Stomach smooth muscle (tissue), 2 donors: Measurements from ENCODE around the gene C10orf90.

Experiments used
- H3K27ac ChIP-seq: one replicate; pipeline ENCODE4 v1.7.0; 2013; ENCODE audit warnings: mild to moderate bottlenecking, low read length, inconsistent platforms
- H3K27me3 ChIP-seq, 2 donors: one replicate each; pipeline ENCODE4 v1.7.0; 2013; ENCODE audit warnings: low read length in 2 of 2; ENCODE audit not compliant: insufficient read depth in 2 of 2, control insufficient read depth in 1 of 2
- H3K36me3 ChIP-seq, 2 donors: one replicate each; pipeline ENCODE4 v1.7.0; 2013; ENCODE audit warnings: low read length in 2 of 2; ENCODE audit not compliant: control insufficient read depth in 2 of 2, insufficient read depth in 2 of 2
- H3K4me1 ChIP-seq: one replicate; pipeline ENCODE4 v1.7.0; 2013; ENCODE audit warnings: low read length; ENCODE audit not compliant: control insufficient read depth, insufficient read depth
- H3K4me3 ChIP-seq, 2 donors: one replicate each; pipeline ENCODE4 v1.7.0; 2013; ENCODE audit warnings: low read length in 2 of 2
- H3K9ac ChIP-seq, 2 donors: one replicate each; pipeline ENCODE4 v1.7.0; 2013; ENCODE audit warnings: low read length in 2 of 2, mild to moderate bottlenecking in 1 of 2
- H3K9me3 ChIP-seq, 2 donors: one replicate each; pipeline ENCODE4 v1.7.0; 2013; ENCODE audit warnings: low read length in 2 of 2; ENCODE audit not compliant: control insufficient read depth in 2 of 2
- donor health status: healthy.
- donor health status: Pancreatic carcinoma.

The C10orf90 gene

GRCh38 chr10:126670056-126670894 is at the start of gene C10orf90:
C10orf90 (minus strand) TSS chr10:126670693; CDS start chr10:126670480, 213 bp downstream.
- Histone ChIP-seq H3K36me3 (no peaks in the 10 kb centered on the region), H3K4me1 (no peaks in the 10 kb centered on the region), H3K9ac (no peak within 1 kb of the TSS), H3K27me3 (peaks cover 0 to 3% of the 10 kb centered on the region in 2 donors), H3K4me3 (no peak within 1 kb of the TSS), H3K9me3 (peaks cover 0 to 7% of the 10 kb centered on the region in 2 donors), H3K27ac (no peak within 1 kb of the TSS)

- H3K27me3 ChIP-seq, result peaks cover 0 to 5% of the 10 kb centered on the region in 2 donors
- no peak overlapping the region for H3K27ac ChIP-seq
- H3K4me3 ChIP-seq, result no peak overlapping the region
- H3K9ac ChIP-seq, result no peak overlapping the region
- H3K36me3 ChIP-seq, result no peaks in the 10 kb centered on the region
- no peaks in the 10 kb centered on the region for H3K4me1 ChIP-seq
- no peaks in the 10 kb centered on the region for H3K9me3 ChIP-seq
Observed at GRCh38 chr10:126716366-126716765, 45.9 kb upstream of the C10orf90 start.

GRCh38 chr10:126713594-126713993 is 43.1 kb upstream of the C10orf90 start:
- Histone ChIP-seq H3K9me3 (peaks cover 2 to 5% of the 10 kb centered on the region in 2 donors), H3K4me3 (no peak overlapping the region), H3K27ac (no peak overlapping the region), H3K9ac (no peak overlapping the region), H3K36me3 (no peaks in the 10 kb centered on the region), H3K27me3 (peaks cover 0 to 8% of the 10 kb centered on the region in 2 donors), H3K4me1 (no peaks in the 10 kb centered on the region)

- Histone ChIP-seq H3K27ac (no peak overlapping the region), H3K4me1 (no peaks in the 10 kb centered on the region), H3K4me3 (no peak overlapping the region), H3K27me3 (peaks cover 0 to 8% of the 10 kb centered on the region in 2 donors), H3K9ac (no peak overlapping the region), H3K9me3 (peaks cover 2 to 5% of the 10 kb centered on the region in 2 donors), H3K36me3 (no peaks in the 10 kb centered on the region)
Observed at GRCh38 chr10:126712681-126713080, 42.2 kb upstream of the C10orf90 start.

GRCh38 chr10:126705951-126706565 is 35.6 kb upstream of the C10orf90 start:
- no peaks in the 10 kb centered on the region for H3K36me3 ChIP-seq
- H3K9me3 ChIP-seq, result peaks cover 2 to 3% of the 10 kb centered on the region in 2 donors
- H3K27ac ChIP-seq, result no peak overlapping the region
- H3K27me3 ChIP-seq, result peaks cover 0 to 3% of the 10 kb centered on the region in 2 donors
- no peaks in the 10 kb centered on the region for H3K4me1 ChIP-seq
- H3K4me3 ChIP-seq, result no peak overlapping the region
- H3K9ac ChIP-seq, result no peak overlapping the region

GRCh38 chr10:126705131-126705530 is 34.6 kb upstream of the C10orf90 start:
- Histone ChIP-seq H3K27ac (no peak overlapping the region), H3K27me3 (peaks cover 0 to 3% of the 10 kb centered on the region in 2 donors), H3K9me3 (peaks cover 0 to 2% of the 10 kb centered on the region in 2 donors), H3K36me3 (no peaks in the 10 kb centered on the region), H3K4me3 (no peak overlapping the region), H3K4me1 (no peaks in the 10 kb centered on the region), H3K9ac (no peak overlapping the region)

GRCh38 chr10:126704649-126705048 is 34.2 kb upstream of the C10orf90 start:
- no peak overlapping the region for H3K27ac ChIP-seq
- H3K27me3 ChIP-seq, result peaks cover 0 to 3% of the 10 kb centered on the region in 2 donors
- H3K9ac ChIP-seq, result no peak overlapping the region
- H3K9me3 ChIP-seq, result peaks cover 0 to 2% of the 10 kb centered on the region in 2 donors
- H3K36me3 ChIP-seq, result no peaks in the 10 kb centered on the region
- no peaks in the 10 kb centered on the region for H3K4me1 ChIP-seq
- no peak overlapping the region for H3K4me3 ChIP-seq

GRCh38 chr10:126702181-126702580 is 31.7 kb upstream of the C10orf90 start:
- Histone ChIP-seq H3K27me3 (no peaks in the 10 kb centered on the region), H3K4me1 (no peaks in the 10 kb centered on the region), H3K36me3 (no peaks in the 10 kb centered on the region), H3K9ac (no peak overlapping the region), H3K9me3 (no peaks in the 10 kb centered on the region), H3K27ac (no peak overlapping the region), H3K4me3 (no peak overlapping the region)

GRCh38 chr10:126701526-126701925 is 31.0 kb upstream of the C10orf90 start:
- Histone ChIP-seq H3K4me1 (no peaks in the 10 kb centered on the region), H3K9me3 (no peaks in the 10 kb centered on the region), H3K4me3 (no peak overlapping the region), H3K9ac (no peak overlapping the region), H3K27ac (no peak overlapping the region), H3K36me3 (no peaks in the 10 kb centered on the region), H3K27me3 (no peaks in the 10 kb centered on the region)

- Histone ChIP-seq H3K27ac (no peak overlapping the region), H3K9me3 (no peaks in the 10 kb centered on the region), H3K27me3 (no peaks in the 10 kb centered on the region), H3K4me3 (no peak overlapping the region), H3K9ac (no peak overlapping the region), H3K4me1 (no peaks in the 10 kb centered on the region), H3K36me3 (no peaks in the 10 kb centered on the region)
Observed at GRCh38 chr10:126696684-126697083, 26.2 kb upstream of the C10orf90 start.

- H3K4me3 ChIP-seq, result no peak overlapping the region
Observed at GRCh38 chr10:126691456-126691855, 21.0 kb upstream of the C10orf90 start.

More at GRCh38 chr10:126691456-126691855, 21.0 kb upstream of the C10orf90 start:
- peaks cover 0 to 2% of the 10 kb centered on the region in 2 donors for H3K9me3 ChIP-seq
- H3K36me3 ChIP-seq, result no peaks in the 10 kb centered on the region
- peaks cover 0 to 3% of the 10 kb centered on the region in 2 donors for H3K27me3 ChIP-seq
- no peak overlapping the region for H3K27ac ChIP-seq
- H3K9ac ChIP-seq, result no peak overlapping the region
- no peaks in the 10 kb centered on the region for H3K4me1 ChIP-seq
